Vagina (tissue), 2 donors: ENCODE results near the gene ZNF490.

Experiments
- CTCF ChIP-seq, 3 experiments: fragments of 450-650 bp in 2 of 3; fragments of 200-600 bp in 1 of 3; sonication (generic) in 1 of 3; IDR thresholded peaks; one replicate each; pipeline ENCODE4 v1.5.1; 2017 to 2019; ENCODE audit warnings: antibody characterized with exemption in 3 of 3, mild to moderate bottlenecking in 2 of 3, moderate library complexity in 2 of 3
- POLR2A ChIP-seq, 2 donors: fragments of 450-650 bp; IDR thresholded peaks; one replicate each; pipeline ENCODE4 v1.6.1; 2017; ENCODE audit warnings: antibody characterized with exemption in 2 of 2, mild to moderate bottlenecking in 2 of 2, moderate library complexity in 2 of 2

- no peak for TF ChIP-seq CTCF (IDR thresholded peaks at IDR 0.05)
- no peak for TF ChIP-seq POLR2A (IDR thresholded peaks at IDR 0.05)
Observed at GRCh38 chr19:12597594-12597993, 13.0 kb downstream of the ZNF490 start.
